ENCODE data around the gene DLG2.

GRCh38 chr11:84685976-84686375, 941.2 kb downstream of the DLG2 start:
- TF ChIP-seq CTCF (IDR thresholded peaks at IDR 0.05) (no peak), POLR2A (IDR thresholded peaks at IDR 0.05) (no peak)
